ENCODE data around the gene SPOCK3. TPM values are rescaled to one million over a fixed set of nuclear protein-coding genes. Genes with fewer than 3 reads are reported as not detected.

The SPOCK3 gene
- total and polyA plus RNA-seq, 2 of the 13 experiments (the other 11 are each of a cell fraction or from before 2014, with no cell fraction given) = not detected

GRCh38 chr4:167176723-167177367, 57.4 kb downstream of the SPOCK3 start (continued):
- TF ChIP-seq, protein P1, sequence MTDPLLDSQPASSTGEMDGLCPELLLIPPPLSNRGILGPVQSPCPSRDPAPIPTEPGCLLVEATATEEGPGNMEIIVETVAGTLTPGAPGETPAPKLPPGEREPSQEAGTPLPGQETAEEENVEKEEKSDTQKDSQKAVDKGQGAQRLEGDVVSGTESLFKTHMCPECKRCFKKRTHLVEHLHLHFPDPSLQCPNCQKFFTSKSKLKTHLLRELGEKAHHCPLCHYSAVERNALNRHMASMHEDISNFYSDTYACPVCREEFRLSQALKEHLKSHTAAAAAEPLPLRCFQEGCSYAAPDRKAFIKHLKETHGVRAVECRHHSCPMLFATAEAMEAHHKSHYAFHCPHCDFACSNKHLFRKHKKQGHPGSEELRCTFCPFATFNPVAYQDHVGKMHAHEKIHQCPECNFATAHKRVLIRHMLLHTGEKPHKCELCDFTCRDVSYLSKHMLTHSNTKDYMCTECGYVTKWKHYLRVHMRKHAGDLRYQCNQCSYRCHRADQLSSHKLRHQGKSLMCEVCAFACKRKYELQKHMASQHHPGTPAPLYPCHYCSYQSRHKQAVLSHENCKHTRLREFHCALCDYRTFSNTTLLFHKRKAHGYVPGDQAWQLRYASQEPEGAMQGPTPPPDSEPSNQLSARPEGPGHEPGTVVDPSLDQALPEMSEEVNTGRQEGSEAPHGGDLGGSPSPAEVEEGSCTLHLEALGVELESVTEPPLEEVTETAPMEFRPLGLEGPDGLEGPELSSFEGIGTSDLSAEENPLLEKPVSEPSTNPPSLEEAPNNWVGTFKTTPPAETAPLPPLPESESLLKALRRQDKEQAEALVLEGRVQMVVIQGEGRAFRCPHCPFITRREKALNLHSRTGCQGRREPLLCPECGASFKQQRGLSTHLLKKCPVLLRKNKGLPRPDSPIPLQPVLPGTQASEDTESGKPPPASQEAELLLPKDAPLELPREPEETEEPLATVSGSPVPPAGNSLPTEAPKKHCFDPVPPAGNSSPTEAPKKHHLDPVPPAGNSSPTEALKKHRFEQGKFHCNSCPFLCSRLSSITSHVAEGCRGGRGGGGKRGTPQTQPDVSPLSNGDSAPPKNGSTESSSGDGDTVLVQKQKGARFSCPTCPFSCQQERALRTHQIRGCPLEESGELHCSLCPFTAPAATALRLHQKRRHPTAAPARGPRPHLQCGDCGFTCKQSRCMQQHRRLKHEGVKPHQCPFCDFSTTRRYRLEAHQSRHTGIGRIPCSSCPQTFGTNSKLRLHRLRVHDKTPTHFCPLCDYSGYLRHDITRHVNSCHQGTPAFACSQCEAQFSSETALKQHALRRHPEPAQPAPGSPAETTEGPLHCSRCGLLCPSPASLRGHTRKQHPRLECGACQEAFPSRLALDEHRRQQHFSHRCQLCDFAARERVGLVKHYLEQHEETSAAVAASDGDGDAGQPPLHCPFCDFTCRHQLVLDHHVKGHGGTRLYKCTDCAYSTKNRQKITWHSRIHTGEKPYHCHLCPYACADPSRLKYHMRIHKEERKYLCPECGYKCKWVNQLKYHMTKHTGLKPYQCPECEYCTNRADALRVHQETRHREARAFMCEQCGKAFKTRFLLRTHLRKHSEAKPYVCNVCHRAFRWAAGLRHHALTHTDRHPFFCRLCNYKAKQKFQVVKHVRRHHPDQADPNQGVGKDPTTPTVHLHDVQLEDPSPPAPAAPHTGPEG (CRISPR knock-in tag; IDR thresholded peaks at IDR 0.05) = no peak
- no peak for TF ChIP-seq NR3C1 (CRISPR knock-in tag; IDR thresholded peaks at IDR 0.05)
- TF ChIP-seq SMAD3 (CRISPR knock-in tag; IDR thresholded peaks at IDR 0.05) = no peak
- TF ChIP-seq JUND (CRISPR knock-in tag; IDR thresholded peaks at IDR 0.05) = 0 out of 2 replicates have a peak, but pooled peaks have one; percentile 68
- peak; percentile 21; the same call in 1 of the 2 replicates for TF ChIP-seq NR2F2 (IDR thresholded peaks at IDR 0.05; ENCODE audit: borderline replicate concordance, low read depth)
- no peak for TF ChIP-seq ZNF772 (CRISPR knock-in tag; IDR thresholded peaks at IDR 0.05)
- no peak for TF ChIP-seq RAD51 (IDR thresholded peaks at IDR 0.05; ENCODE audit: borderline replicate concordance)
- TF ChIP-seq ZNF460 (CRISPR knock-in tag; IDR thresholded peaks at IDR 0.05; ENCODE audit: borderline replicate concordance) = no peak
- TF ChIP-seq MTF2 (CRISPR knock-in tag; IDR thresholded peaks at IDR 0.05; ENCODE audit: borderline replicate concordance) = no peak
- TF ChIP-seq CBX1 (IDR thresholded peaks at IDR 0.05; ENCODE audit: low read depth) = no peak
- TF ChIP-seq FOXK2 (IDR thresholded peaks at IDR 0.05) = no peak
- TF ChIP-seq TMF1 (CRISPR knock-in tag; IDR thresholded peaks at IDR 0.05; ENCODE audit: low read depth) = no peak
- TF ChIP-seq ZNF570 (CRISPR knock-in tag; IDR thresholded peaks at IDR 0.05; ENCODE audit: borderline replicate concordance) = no peak
- no peak for TF ChIP-seq POLR2A (IDR thresholded peaks at IDR 0.05; ENCODE audit: insufficient read depth in 1 of 2, low read depth in 2 of 2, low read length in 2 of 2)
- TF ChIP-seq TP53 (CRISPR knock-in tag; conservative IDR thresholded peaks at IDR 0.05) = no peak
- TF ChIP-seq ZNF782 (CRISPR knock-in tag; IDR thresholded peaks at IDR 0.05; ENCODE audit: borderline replicate concordance) = no peak
- TF ChIP-seq, protein P2, sequence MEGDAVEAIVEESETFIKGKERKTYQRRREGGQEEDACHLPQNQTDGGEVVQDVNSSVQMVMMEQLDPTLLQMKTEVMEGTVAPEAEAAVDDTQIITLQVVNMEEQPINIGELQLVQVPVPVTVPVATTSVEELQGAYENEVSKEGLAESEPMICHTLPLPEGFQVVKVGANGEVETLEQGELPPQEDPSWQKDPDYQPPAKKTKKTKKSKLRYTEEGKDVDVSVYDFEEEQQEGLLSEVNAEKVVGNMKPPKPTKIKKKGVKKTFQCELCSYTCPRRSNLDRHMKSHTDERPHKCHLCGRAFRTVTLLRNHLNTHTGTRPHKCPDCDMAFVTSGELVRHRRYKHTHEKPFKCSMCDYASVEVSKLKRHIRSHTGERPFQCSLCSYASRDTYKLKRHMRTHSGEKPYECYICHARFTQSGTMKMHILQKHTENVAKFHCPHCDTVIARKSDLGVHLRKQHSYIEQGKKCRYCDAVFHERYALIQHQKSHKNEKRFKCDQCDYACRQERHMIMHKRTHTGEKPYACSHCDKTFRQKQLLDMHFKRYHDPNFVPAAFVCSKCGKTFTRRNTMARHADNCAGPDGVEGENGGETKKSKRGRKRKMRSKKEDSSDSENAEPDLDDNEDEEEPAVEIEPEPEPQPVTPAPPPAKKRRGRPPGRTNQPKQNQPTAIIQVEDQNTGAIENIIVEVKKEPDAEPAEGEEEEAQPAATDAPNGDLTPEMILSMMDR (CRISPR knock-in tag; IDR thresholded peaks at IDR 0.05) = no peak
- TF ChIP-seq RBM22 (optimal IDR thresholded peaks at IDR 0.05; ENCODE audit: low read length) = no peak
- no peak for TF ChIP-seq ZNF639 (CRISPR knock-in tag; conservative IDR thresholded peaks at IDR 0.05)
- peak; percentile 63 for TF ChIP-seq HDAC1 (CRISPR knock-in tag; IDR thresholded peaks at IDR 0.05)
- TF ChIP-seq PTBP1 (IDR thresholded peaks at IDR 0.05; ENCODE audit: low read depth, low read length, poor library complexity, severe bottlenecking) = no peak
- TF ChIP-seq, protein P3, sequence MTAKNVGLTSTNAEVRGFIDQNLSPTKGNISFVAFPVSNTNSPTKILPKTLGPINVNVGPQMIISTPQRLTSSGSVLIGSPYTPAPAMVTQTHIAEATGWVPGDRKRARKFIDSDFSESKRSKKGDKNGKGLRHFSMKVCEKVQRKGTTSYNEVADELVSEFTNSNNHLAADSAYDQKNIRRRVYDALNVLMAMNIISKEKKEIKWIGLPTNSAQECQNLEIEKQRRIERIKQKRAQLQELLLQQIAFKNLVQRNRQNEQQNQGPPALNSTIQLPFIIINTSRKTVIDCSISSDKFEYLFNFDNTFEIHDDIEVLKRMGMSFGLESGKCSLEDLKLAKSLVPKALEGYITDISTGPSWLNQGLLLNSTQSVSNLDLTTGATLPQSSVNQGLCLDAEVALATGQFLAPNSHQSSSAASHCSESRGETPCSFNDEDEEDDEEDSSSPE (CRISPR knock-in tag; IDR thresholded peaks at IDR 0.05) = no peak
- TF ChIP-seq KLF11 (CRISPR knock-in tag; IDR thresholded peaks at IDR 0.05) = no peak
